ENCODE data around the gene RFC2.

RFC2 gene

GRCh38 chr7:74254129-74254857, at the start of gene RFC2:
Gene RFC2, minus strand, starts transcription at chr7:74254399. Its CDS starts 16 bp downstream, at chr7:74254383.
- DNase-seq = peak; percentile 99

- DNase-seq = no peak
These were observed 48.6 kb upstream of the RFC2 start for GRCh38 chr7:74302745-74303221.

DNA sequence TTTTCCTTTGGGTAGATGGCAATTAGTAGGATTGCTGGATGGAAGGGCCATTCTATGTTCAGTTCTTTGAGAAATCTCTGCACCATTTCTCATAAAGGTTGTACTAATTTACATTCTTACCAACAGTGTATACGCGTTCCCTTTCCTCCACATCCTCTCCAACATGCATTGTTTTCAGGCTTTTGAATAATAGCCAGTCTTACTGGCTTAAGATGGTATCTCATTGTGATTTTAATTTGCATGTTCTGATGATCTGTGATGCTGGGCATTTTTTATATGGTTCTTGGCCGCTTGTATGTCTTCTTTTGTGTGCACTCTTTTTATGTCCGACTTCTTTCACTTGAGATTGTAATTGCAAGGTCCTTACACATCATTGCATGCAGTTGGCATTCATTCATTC, 46.7 kb upstream of the RFC2 start:
- DNase-seq = no peak

DNA sequence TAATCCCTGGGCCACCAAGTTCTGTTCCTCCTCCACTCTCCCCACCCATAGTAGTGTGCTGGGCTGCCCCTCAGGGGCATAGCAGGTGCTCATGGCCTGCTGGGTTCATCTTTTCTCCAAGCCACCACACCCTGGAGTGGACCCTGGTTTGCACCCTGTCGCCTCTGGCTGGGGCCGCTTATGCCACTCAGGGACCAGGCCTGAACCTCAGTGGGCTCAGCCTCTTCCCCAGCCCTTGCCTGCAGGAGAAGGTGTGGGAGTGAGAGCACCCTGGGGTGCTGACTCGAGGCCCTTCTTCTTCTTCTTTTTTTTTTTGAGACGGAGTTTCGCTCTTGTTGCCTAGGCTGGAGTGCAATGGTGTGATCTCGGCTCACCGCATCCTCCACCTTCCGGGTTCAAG, 45.2 kb upstream of the RFC2 start:
- no peak for DNase-seq

DNA sequence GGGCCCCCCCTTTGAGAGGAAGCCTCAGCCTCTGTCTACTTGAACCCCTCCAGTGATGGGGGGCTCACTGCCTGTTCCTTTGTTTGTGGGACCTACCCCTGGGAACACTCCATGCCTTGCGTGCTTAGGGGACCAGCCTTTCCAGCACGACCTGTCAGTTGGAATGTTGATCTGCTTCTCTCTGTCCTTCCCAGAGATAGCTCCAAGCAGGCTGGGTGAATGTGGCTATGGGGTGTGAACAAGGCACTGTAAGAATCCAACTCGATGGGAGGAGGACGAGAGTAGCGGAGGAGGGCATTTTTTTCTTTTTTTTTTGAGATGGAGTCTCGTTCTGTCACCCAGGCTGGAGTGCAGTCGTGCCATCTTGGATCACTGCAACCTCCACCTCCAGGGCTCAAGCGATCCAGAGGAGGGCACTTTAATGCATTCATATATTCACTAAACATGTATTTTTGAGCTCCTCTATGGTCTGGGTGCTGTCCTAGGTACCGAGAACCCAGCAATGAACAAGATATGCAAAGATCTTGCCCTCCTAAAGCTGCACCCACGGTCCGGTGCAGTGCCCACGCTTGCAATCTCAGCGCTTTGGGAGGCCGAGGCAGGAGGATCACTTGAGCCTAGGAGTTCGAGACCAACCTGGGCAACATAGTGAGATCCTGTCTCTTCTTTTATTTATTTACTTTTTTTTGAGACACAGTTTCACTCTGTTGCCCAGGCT, 43.5 kb upstream of the RFC2 start:
- no peak for DNase-seq

GRCh38 chr7:74294191-74294998, 40.2 kb upstream of the RFC2 start:
- no peak for DNase-seq

DNA sequence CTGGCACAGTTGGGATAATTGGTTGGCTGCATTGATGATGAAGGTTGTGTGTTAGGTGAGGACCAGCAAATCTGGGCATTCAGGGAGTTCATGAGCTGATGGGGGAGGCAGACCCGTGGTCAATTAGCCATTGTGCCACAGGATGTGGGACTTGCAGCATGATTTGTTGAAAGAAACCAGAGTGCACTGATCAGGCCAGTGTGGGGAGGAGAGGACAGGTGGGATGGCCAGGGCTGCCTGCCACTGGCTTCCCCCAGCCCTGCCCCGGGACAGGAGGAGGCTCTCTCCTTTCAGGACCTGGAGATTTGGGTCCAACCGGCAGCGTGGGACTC, 39.3 kb upstream of the RFC2 start:
- DNase-seq = no peak

GRCh38 chr7:74292757-74293576, 38.8 kb upstream of the RFC2 start:
- no peak for DNase-seq

GRCh38 chr7:74291535-74291934, 37.3 kb upstream of the RFC2 start:
- DNase-seq = no peak

- DNase-seq = no peak
These were observed 36.8 kb upstream of the RFC2 start for GRCh38 chr7:74290981-74291441.

- no peak for DNase-seq
These were observed 36.4 kb upstream of the RFC2 start for GRCh38 chr7:74290553-74290950.

DNA sequence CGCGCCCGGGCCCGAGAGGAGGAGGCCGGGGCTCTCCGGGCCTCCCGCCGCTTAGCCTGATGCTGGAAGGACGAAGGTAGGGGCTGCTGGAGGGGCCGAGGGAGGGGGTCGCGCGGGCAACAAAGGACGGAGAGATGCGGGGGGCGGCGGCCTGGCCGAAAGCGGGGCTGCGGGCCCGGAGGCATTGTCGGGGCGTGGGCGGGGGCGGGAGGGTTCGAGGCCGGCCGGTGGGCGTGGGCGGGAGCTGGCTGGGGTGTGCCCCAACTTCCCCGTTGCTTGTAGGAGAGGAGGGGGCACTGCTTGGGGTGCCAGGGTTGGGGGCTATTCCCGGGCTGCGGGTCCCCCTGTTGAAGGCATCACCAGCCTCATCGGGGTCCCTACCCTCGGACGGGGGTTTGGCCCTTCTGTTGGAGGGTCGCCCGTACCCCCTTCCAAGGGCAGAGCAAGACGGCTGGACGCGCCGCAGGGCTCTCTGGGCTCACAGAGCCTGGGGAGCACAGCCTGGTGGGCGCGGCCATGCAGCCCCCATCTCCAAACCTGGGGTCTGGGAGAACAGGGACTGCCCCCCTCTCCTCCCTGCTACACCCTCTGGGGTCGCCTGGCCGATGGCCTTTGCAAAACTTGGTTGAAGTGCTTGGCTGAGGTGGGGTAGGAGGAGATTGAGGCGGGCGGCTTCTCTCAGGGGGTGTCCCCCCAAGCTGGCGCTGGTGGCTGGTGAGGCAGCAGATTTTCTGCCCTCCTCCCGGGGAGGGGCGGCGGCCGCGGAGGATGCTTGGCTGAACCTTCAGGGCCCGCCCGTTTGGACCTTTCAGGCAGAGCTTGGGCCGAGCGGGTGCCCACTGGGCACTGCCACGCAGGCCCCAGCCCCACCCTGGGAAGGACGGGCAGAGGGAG, 35.7 kb upstream of the RFC2 start:
- no peak for DNase-seq

DNA sequence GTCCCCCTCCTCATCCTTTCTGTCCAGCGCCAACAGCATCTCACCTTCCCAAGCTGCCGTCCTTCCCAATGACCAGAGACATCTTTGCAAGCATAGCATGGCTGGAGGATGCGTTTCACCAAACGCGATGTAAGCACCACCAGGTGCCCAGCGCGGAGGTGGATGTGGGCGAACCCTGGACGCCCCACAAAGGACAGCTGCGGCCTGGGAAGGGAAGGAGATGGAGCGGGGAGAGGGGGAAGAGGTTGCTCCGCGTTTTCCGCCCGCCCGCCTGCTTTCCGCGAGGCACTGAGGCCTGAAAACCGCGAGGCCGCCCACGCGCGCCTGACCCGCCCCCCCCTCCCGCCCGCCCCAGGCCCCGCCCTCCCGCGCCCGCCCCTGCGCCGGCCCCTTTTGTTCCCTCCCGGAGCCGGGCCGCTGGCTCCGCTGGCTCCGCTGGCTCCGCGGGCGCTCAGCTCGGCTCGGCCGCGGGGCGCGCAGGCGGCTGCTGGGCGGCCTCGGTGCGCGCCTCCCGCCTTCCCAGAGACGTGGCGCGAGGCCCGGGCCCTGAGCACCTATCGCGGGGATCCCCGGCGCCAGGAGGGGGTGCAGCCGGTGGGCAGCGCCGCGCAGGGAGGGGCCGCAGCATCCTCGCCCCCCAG, 34.9 kb upstream of the RFC2 start, which contains the start of gene CLIP2:
TSS of gene CLIP2 (plus strand) at position 390 of the 641 bp plus-strand sequence. CDS start 28,140 bp downstream, outside the sequence.
- peak; percentile 68 to 70 for DNase-seq

DNA sequence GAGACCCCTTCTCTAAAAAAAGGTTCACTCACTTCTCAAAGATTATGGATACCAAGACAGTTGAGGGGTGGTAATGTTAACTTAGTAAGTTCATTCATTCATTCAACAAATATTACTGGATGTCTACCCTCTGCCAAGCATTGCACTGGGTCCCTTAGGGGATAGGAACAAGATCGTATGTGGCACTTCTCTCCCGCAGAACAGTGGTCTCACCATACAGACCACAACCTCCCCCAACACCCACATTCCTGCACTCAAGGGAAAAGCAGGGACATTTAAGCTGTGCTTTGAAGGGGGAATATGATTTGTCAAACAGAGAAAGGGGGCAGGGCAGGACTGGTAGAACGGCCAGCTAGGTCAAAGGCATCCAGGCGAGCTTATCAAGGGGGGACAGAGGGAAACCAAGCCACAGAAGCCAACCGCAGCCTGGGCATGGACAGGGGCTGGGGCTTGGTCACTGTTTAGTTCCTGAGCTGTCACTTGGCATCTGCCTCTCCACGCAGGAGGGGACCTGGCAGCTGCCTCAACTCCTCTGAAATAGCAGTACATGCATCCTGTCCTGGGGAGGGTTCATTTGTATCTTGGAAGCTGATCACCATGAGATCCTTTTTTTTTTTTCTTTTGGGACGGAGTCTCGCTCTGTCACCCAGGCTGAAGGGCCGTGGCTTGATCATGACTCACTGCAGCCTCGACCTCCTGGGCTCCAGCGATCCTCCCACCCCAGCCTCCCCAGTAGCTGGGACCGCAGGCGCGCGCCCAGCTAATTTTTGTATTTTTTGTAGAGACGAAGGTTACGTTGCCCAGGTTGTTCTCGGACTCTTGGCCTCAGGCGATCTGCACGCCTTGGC, 34.1 kb upstream of the RFC2 start:
- no peak for DNase-seq

DNA sequence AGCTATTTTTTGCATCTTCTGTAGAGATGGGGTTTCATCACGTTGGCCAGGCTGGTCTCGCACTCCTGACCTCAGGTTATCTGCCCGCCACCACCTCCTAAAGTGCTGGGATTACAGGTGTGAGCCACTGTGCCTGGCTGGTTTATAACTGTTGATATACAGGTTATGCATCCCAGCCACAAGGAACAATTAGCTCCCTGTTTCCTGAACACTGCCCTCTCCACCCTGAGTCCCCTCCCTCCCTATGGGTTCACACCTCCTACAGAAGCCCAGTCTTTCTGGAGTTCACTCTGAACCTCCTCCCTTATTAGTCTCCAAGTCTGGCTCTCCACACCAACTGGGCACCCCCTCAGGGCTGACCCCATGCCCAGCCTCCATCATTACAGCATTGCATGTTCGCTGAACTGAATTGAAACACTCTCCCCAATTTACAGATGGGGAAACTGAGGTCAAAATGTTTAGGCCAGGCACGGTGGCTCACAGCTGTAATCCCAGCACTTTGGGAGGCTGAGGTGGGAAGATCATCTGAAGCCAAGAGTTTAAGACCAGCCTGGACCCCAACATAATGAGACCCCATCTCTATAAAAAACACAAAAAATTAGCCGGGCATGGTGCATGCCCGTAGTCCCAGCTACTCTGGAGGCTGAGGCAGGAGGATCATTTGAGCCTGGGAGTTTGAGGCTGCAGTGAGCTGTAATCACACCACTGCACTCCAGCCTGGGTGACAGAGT, 33.3 kb upstream of the RFC2 start:
- no peak for DNase-seq

DNA sequence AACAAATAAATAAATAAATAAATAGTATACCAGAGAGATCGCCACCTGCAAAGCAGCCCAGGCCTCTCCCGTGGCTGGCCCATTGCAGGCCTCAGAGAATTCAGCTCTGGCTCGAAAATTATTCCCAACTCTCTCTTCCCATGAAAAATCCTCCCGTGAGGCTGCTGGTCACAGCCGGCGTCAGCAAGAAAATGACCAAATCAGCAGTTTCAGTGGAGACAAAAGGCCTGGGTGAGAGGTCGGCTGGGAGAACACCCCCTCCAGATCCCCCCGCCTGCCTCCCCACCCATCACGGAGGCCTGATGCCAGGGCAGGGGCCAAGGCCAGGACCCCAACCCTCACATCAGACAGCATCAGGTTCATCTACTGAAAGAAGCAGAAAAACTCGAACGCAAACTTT, 31.9 kb upstream of the RFC2 start:
- DNase-seq = no peak

GRCh38 chr7:74284781-74285259, 30.6 kb upstream of the RFC2 start:
- DNase-seq = no peak

- DNase-seq = no peak
These were observed 29.8 kb upstream of the RFC2 start for GRCh38 chr7:74283858-74284447.

Data from stimulated activated CD4-positive, alpha-beta T cell treated with anti-CD3 and anti-CD28 coated beads, Interleukin-2, amount 100 ng/mL, for 48 hours (primary cell).